Endothelial cell of umbilical vein (primary cell): ENCODE data around the gene BNIPL. TPM values are rescaled to one million over a fixed set of nuclear protein-coding genes. Genes with fewer than 3 reads are reported as not detected.

Source experiments
- BruUV-seq: library from RNA; stranded (reverse); fragments of 400-500 nt; replicated peaks from 2 replicates; lab custom pipeline; 2021; lab: Mats Ljungman, UMichigan
- CTCF ChIA-PET: fragments of 300-600, 350-600 bp; sonication (Branson Sonifier 250); formaldehyde crosslinking; loops from one replicate; lab custom pipeline; 2021; ENCODE audit warnings: antibody characterized with exemption, inconsistent platforms; lab: Charles Lee
- POLR2A ChIA-PET: fragments of 300-600, 350-600 bp; sonication (Branson Sonifier 250); formaldehyde crosslinking; loops from one replicate; lab custom pipeline; 2021; ENCODE audit warnings: antibody characterized with exemption, inconsistent platforms; lab: Charles Lee
- DNase-seq: peaks from one replicate; pipeline ENCODE4 v3.0.0-alpha.2; 2011; ENCODE audit warnings: low read depth, low spot score
- FAIRE-seq: peaks from 2 replicates; lab custom pipeline; 2011; peaks lifted over from hg19 to GRCh38; lab: Jason Lieb, UNC
- H2AFZ ChIP-seq: 2 replicates; pipeline ENCODE4 v1.6.0; 2012; ENCODE audit warnings: low read depth, low read length, control low read depth, inconsistent platforms
- H3K27ac ChIP-seq: 2 replicates; pipeline ENCODE4 v1.5.1; 2011; ENCODE audit warnings: low read depth, mild to moderate bottlenecking, control low read depth, low read length, moderate library complexity; ENCODE audit not compliant: insufficient read depth
- H3K27me3 ChIP-seq, 2 experiments: 2 replicates each; pipeline versions ENCODE4 v1.6.0 to v1.6.1; 2011; ENCODE audit warnings: low read length in 2 of 2, mixed read lengths in 1 of 2; ENCODE audit not compliant: control insufficient read depth in 2 of 2, insufficient read depth in 2 of 2
- H3K36me3 ChIP-seq, 2 experiments: 2 replicates in 1 of 2; 3 replicates in 1 of 2; pipeline ENCODE4 v1.5.1; 2011; ENCODE audit warnings: low read length in 2 of 2, mild to moderate bottlenecking in 1 of 2, moderate library complexity in 1 of 2; ENCODE audit not compliant: control insufficient read depth in 2 of 2, insufficient read depth in 2 of 2; ENCODE audit errors: extremely low read depth in 1 of 2
- H3K4me1 ChIP-seq: 3 replicates; pipeline ENCODE4 v1.5.1; 2011; ENCODE audit warnings: mild to moderate bottlenecking, low read length; ENCODE audit not compliant: control insufficient read depth, insufficient read depth; ENCODE audit errors: extremely low read depth
- H3K4me2 ChIP-seq: 2 replicates; pipeline ENCODE4 v1.6.1; 2011; ENCODE audit warnings: low read length, control low read depth, mixed read lengths; ENCODE audit not compliant: insufficient read depth
- H3K4me3 ChIP-seq, 3 experiments: fragments of 200-600 bp in 1 of 3; sonication (generic), shearing (Covaris generic) in 1 of 3; replicated peaks in 1 of 3; 2 replicates each; pipeline ENCODE4 v1.5.1; 2011 to 2016; ENCODE audit warnings: control low read depth in 3 of 3, low read length in 3 of 3, mild to moderate bottlenecking in 2 of 3, inconsistent platforms in 1 of 3, low read depth in 1 of 3, moderate library complexity in 1 of 3; ENCODE audit not compliant: insufficient read depth in 1 of 3
- H3K79me2 ChIP-seq: 2 replicates; pipeline ENCODE4 v1.6.0; 2012; ENCODE audit warnings: low read length, inconsistent platforms; ENCODE audit not compliant: control insufficient read depth, insufficient read depth
- H3K9ac ChIP-seq: replicated peaks from 2 replicates; pipeline ENCODE3; 2011; ENCODE audit warnings: low read length, control low read depth; ENCODE audit not compliant: insufficient read depth; ENCODE audit errors: extremely low read depth
- H3K9me1 ChIP-seq: replicated peaks from 3 replicates; pipeline ENCODE4 v1.6.0; 2011; ENCODE audit warnings: mild to moderate bottlenecking, low read length; ENCODE audit not compliant: control insufficient read depth, insufficient read depth; ENCODE audit errors: extremely low read depth
- H3K9me3 ChIP-seq: replicated peaks from 2 replicates; pipeline ENCODE4 v1.5.1; 2012; ENCODE audit warnings: low read length, inconsistent platforms; ENCODE audit not compliant: control insufficient read depth, insufficient read depth
- H4K20me1 ChIP-seq: replicated peaks from 2 replicates; pipeline ENCODE3; 2011; ENCODE audit warnings: mild to moderate bottlenecking, low read length; ENCODE audit not compliant: control insufficient read depth, insufficient read depth; ENCODE audit errors: extremely low read depth
- EZH2 ChIP-seq: IDR thresholded peaks from 2 replicates; pipeline ENCODE4 v1.6.1; 2012; ENCODE audit warnings: borderline replicate concordance, low read depth, mild to moderate bottlenecking, moderate library complexity, low read length, inconsistent platforms; ENCODE audit not compliant: severe bottlenecking
- GATA2 ChIP-seq: IDR thresholded peaks from 2 replicates; pipeline ENCODE4 v1.7.0; 2011; ENCODE audit warnings: low read depth, mild to moderate bottlenecking, moderate library complexity, mixed read lengths, low read length; ENCODE audit not compliant: insufficient read length, insufficient read depth
- JUN ChIP-seq: IDR thresholded peaks from 2 replicates; pipeline ENCODE4 v1.6.1; 2011; ENCODE audit warnings: borderline replicate concordance, low read depth; ENCODE audit not compliant: insufficient read length, insufficient read depth
- POLR2A ChIP-seq: IDR thresholded peaks from 2 replicates; pipeline ENCODE4 v1.6.1; 2012; ENCODE audit warnings: low read depth, mild to moderate bottlenecking, control low read depth, low read length
- POLR2AphosphoS5 ChIP-seq: IDR thresholded peaks from 2 replicates; pipeline ENCODE4 v1.6.1; 2012; ENCODE audit warnings: low read depth, mild to moderate bottlenecking, control low read depth, low read length, moderate library complexity; ENCODE audit not compliant: insufficient read depth
- dilution Hi-C: fragments of 300-500 bp; cut with MboI; formaldehyde crosslinking; loops from one replicate; pipeline ENCODE4 v1.15.0; 2019; ENCODE audit warnings: low sequenced_read_pairs; ENCODE audit not compliant: extremely low pct_ligation_motif_present
- intact Hi-C: fragments of 100-400 bp; cut with micrococcal nuclease; formaldehyde crosslinking; loops from one replicate; pipeline ENCODE4 v1.10.0; 2022
- polyA plus RNA-seq, 4 experiments: library from polyadenylated mRNA; depleted of rRNA in 3 of 4; stranded (reverse) in 3 of 4; unstranded in 1 of 4; fragments of >200 nt; gene quantifications; 2 replicates each; pipeline versions ENCODE4 v1.2.1 to v1.2.3, GENCODE V29; 2011 to 2012; ENCODE audit warnings: missing spikeins in 1 of 4
- total RNA-seq: library from RNA; stranded (reverse); gene quantifications from 2 replicates; pipeline ENCODE4 v1.2.3, GENCODE V29; 2021
- TF ChIP-seq, protein P1 (sequence below): IDR thresholded peaks from 2 replicates; pipeline ENCODE4 v1.6.1; 2011; ENCODE audit not compliant: insufficient read depth, insufficient read length
- TF ChIP-seq, protein P2 (sequence below), 2 donors: IDR thresholded peaks; 1 replicate in 1 of 2; 2 replicates in 1 of 2; pipeline ENCODE4 v1.5.1; 2011; ENCODE audit warnings: low read length in 2 of 2, mild to moderate bottlenecking in 2 of 2, moderate library complexity in 2 of 2, control low read depth in 1 of 2, inconsistent platforms in 1 of 2, low read depth in 1 of 2; ENCODE audit not compliant: insufficient read depth in 1 of 2; ENCODE audit errors: extremely low read depth in 1 of 2

BNIPL gene
- total and polyA plus RNA-seq, 2 donors (not counting 3 experiments of a cell fraction or from before 2014, with no cell fraction given), result 0.26 to 0.42 TPM

DNA sequence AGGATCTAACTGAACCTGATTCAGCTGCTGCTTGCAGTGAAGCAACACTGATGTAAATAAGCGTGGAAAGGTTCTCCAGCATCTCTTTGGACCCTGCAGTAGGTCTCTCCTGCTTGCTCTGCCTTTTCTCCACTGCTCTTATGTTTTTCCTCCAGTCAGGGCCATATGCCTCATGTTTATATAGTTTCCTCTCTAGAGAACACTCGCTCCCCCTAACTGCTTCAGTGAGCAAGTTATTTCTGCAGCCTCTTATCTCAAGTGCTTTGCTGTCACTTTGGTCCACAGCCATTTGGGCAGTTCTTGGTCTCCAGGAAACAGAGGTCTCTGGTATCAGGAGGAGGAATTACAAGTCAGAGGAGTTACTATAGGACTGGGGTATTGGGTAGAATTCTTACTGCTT lies 22.9 kb upstream of the BNIPL start:
- H3K9me3 ChIP-seq, result no peaks in the 10 kb centered on the region
- BruUV-seq, result no TSS peak
- H3K4me3 ChIP-seq, result no peak overlapping the region
- no peak overlapping the region for H2AFZ ChIP-seq
- no peak for TF ChIP-seq EZH2
- TF ChIP-seq POLR2AphosphoS5, result no peak
- no peak for TF ChIP-seq JUN
- H3K4me2 ChIP-seq, result no peak overlapping the region
- no peaks in the 10 kb centered on the region for H3K36me3 ChIP-seq
- H3K79me2 ChIP-seq, result no peaks in the 10 kb centered on the region
- no peak overlapping the region for H3K9ac ChIP-seq
- H3K9me1 ChIP-seq, result no peaks in the 10 kb centered on the region
- FAIRE-seq (no peak), DNase-seq (peak; percentile 13)
- no peaks in the 10 kb centered on the region for H3K27me3 ChIP-seq
- POLR2A ChIA-PET, result no interaction called here
- H3K27ac ChIP-seq, result no peak overlapping the region
- CTCF ChIA-PET, result interaction anchor here (0.7 kb wide), 1 partner anchor 17 kb away, joined by 3 read pairs; no protein-coding TSS in a partner anchor
- dilution Hi-C loops (no loop called here), intact Hi-C loops (no loop called here)
- no peaks in the 10 kb centered on the region for H4K20me1 ChIP-seq
- peaks cover 7% of the 10 kb centered on the region for H3K4me1 ChIP-seq

DNA sequence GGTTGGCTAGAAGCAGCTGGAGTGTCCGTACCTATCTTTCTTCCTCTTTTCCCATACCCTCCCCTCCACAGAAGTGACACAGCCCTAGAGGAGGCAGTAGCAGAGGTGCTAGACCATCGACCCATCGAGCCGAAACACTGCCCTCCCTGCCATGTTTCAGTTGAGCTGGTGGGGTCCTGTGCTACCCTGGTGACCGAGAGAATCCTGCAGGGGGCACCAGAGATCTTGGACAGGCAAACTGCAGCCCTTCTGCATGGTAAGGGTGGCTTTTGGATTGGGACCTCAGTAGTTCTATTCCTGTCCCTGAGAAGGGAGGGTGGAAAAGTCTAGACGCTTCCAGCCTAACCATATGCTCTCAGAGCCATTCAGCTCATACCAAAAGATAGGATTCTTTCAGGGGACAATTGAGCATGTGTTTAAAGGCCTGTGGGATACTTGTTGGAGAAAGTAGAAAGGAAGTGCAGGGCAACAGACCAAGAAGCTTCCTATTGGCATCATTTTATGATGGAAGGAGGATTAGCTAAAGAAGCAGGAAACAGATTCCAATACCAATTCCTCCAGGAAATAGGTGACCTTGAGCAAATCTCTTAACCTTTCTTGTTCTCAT lies 11.7 kb upstream of the BNIPL start:
- Histone ChIP-seq H3K27me3 (no peaks in the 10 kb centered on the region), H3K4me2 (no peak overlapping the region), H3K9me3 (no peaks in the 10 kb centered on the region), H3K9ac (no peak overlapping the region), H3K36me3 (peaks cover 0 to 10% of the 10 kb centered on the region in 2 experiments), H3K9me1 (no peaks in the 10 kb centered on the region), H3K4me1 (no peaks in the 10 kb centered on the region), H3K27ac (no peak overlapping the region), H3K4me3 (no peak overlapping the region), H3K79me2 (no peaks in the 10 kb centered on the region), H4K20me1 (no peaks in the 10 kb centered on the region), H2AFZ (peak overlapping the region; percentile 36)
- TF ChIP-seq GATA2 (no peak), POLR2A (no peak), EZH2 (no peak)
- TF ChIP-seq, protein P1, sequence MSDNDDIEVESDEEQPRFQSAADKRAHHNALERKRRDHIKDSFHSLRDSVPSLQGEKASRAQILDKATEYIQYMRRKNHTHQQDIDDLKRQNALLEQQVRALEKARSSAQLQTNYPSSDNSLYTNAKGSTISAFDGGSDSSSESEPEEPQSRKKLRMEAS, result no peak
- TF ChIP-seq, protein P2, sequence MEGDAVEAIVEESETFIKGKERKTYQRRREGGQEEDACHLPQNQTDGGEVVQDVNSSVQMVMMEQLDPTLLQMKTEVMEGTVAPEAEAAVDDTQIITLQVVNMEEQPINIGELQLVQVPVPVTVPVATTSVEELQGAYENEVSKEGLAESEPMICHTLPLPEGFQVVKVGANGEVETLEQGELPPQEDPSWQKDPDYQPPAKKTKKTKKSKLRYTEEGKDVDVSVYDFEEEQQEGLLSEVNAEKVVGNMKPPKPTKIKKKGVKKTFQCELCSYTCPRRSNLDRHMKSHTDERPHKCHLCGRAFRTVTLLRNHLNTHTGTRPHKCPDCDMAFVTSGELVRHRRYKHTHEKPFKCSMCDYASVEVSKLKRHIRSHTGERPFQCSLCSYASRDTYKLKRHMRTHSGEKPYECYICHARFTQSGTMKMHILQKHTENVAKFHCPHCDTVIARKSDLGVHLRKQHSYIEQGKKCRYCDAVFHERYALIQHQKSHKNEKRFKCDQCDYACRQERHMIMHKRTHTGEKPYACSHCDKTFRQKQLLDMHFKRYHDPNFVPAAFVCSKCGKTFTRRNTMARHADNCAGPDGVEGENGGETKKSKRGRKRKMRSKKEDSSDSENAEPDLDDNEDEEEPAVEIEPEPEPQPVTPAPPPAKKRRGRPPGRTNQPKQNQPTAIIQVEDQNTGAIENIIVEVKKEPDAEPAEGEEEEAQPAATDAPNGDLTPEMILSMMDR (IDR thresholded peaks at IDR 0.05; ENCODE audit: extremely low read depth in 1 of 2, insufficient read depth in 1 of 2, low read depth in 1 of 2, low read length in 2 of 2), result peak; percentile 76 to 88
- DNase-seq (peak; percentile 74), FAIRE-seq (peak; percentile 83)
- dilution Hi-C loops, result no loop called here
- POLR2A ChIA-PET, result no interaction called here
- intact Hi-C loops, result loop anchor here (1.0 kb wide), 3 partner anchors 24 to 131 kb away; partner anchors contain the start of gene GABPB2
- BruUV-seq, result no TSS peak
- CTCF ChIA-PET, result interaction anchor here (0.5 to 4.8 kb wide), 39 partner anchors 9 to 616 kb away, joined by 3 to 60 read pairs (median 5); partner anchors contain the start of genes BNIPL, C1orf56, CDC42SE1 and GABPB2
